H1 (cell line): ENCODE data around the gene LSM5. TPM values are rescaled to one million over a fixed set of nuclear protein-coding genes. Genes with fewer than 3 reads are reported as not detected.

Experiments used
- polyA plus RNA-seq, 7 experiments: library from polyadenylated mRNA; depleted of rRNA in 3 of 7; stranded (reverse) in 5 of 7; unstranded in 2 of 7; fragments of >200 nt in 5 of 7; fragments of 200-250 nt in 2 of 7; gene quantifications; 1 replicate in 5 of 7; 2 replicates in 1 of 7; 4 replicates in 1 of 7; pipeline versions ENCODE4 v1.2.1 to v1.2.3, GENCODE V29; 2011 to 2013; ENCODE audit warnings: missing spikeins in 2 of 7, mixed read lengths in 2 of 7
- total RNA-seq: library from RNA; stranded (reverse); fragmentation: NEBNext Ultra II Directional; extraction: Animal tissue kit (Norgen Biotek cat#: 25700); gene quantifications from 2 replicates; pipeline ENCODE4 v1.2.1, GENCODE V29; 2021

Gene LSM5
- total and polyA plus RNA-seq, 2 of the 8 experiments (the other 6 are each of a cell fraction or from before 2014, with no cell fraction given), result 58.9 to 103 TPM

Other genes with a start within 250 kb of the LSM5 start
- 42.1 and 43.6 TPM in 2 replicates for gene AVL9, start 5.1 kb upstream of the LSM5 start, total RNA-seq
- 11.6 and 15.5 TPM in 2 replicates for gene AVL9, start 5.1 kb upstream of the LSM5 start, polyA plus RNA-seq (2011; rRNA removed)